GM18507 (cell line): Measurements from ENCODE around the gene MKX.

Experiments used
- DNase-seq: peaks from one replicate; pipeline ENCODE4 v3.0.0; 2011; ENCODE audit warnings: low read depth; ENCODE audit not compliant: insufficient read length; ENCODE audit errors: extremely low spot score
- FAIRE-seq: peaks from 2 replicates; lab custom pipeline; 2011; peaks lifted over from hg19 to GRCh38; lab: Jason Lieb, UNC

Gene MKX

GRCh38 chr10:27745732-27746396, at the start of gene MKX:
MKX (minus strand) TSS chr10:27745819; CDS start chr10:27743415, 2,404 bp downstream.
- DNase-seq (no peak), FAIRE-seq (no peak)

- no peak for DNase-seq
- FAIRE-seq = no peak
Measured at GRCh38 chr10:27794157-27794556, 48.5 kb upstream of the MKX start.

GRCh38 chr10:27792216-27792615, 46.6 kb upstream of the MKX start:
- DNase-seq (no peak), FAIRE-seq (no peak)

- FAIRE-seq (no peak), DNase-seq (no peak)
Measured at GRCh38 chr10:27784272-27784671, 38.7 kb upstream of the MKX start.

GRCh38 chr10:27783660-27784059, 38.0 kb upstream of the MKX start:
- DNase-seq = no peak
- FAIRE-seq = no peak

- FAIRE-seq = no peak
- no peak for DNase-seq
Measured at GRCh38 chr10:27779462-27780015, 33.9 kb upstream of the MKX start.

- FAIRE-seq (no peak), DNase-seq (no peak)
Measured at GRCh38 chr10:27774831-27775230, 29.2 kb upstream of the MKX start.

- DNase-seq = no peak
- FAIRE-seq = no peak
Measured at GRCh38 chr10:27771231-27771630, 25.6 kb upstream of the MKX start.

GRCh38 chr10:27770181-27770580, 24.6 kb upstream of the MKX start:
- DNase-seq = no peak

GRCh38 chr10:27760867-27761266, 15.2 kb upstream of the MKX start:
- no peak for DNase-seq
- no peak for FAIRE-seq

More at GRCh38 chr10:27770181-27770580, 24.6 kb upstream of the MKX start:
- FAIRE-seq = no peak

- no peak for FAIRE-seq
- DNase-seq = no peak
Measured at GRCh38 chr10:27759483-27760272, 14.1 kb upstream of the MKX start.

GRCh38 chr10:27752673-27753237, 7.1 kb upstream of the MKX start:
- no peak for FAIRE-seq
- no peak for DNase-seq

- FAIRE-seq = no peak
- no peak for DNase-seq
Measured at GRCh38 chr10:27748601-27749000, 3.0 kb upstream of the MKX start.

- no peak for FAIRE-seq
Measured at GRCh38 chr10:27747096-27747451, 1.5 kb upstream of the MKX start.

GRCh38 chr10:27746397-27747095, 927 bp upstream of the MKX start:
- DNase-seq (no peak), FAIRE-seq (no peak)

More at GRCh38 chr10:27747096-27747451, 1.5 kb upstream of the MKX start:
- DNase-seq = no peak

GRCh38 chr10:27744802-27745731, 552 bp downstream of the MKX start:
- no peak for FAIRE-seq
- no peak for DNase-seq

GRCh38 chr10:27743877-27744801, 1.5 kb downstream of the MKX start:
- FAIRE-seq (no peak), DNase-seq (no peak)
